Measurements from ENCODE around the gene SOX6. TPM values are rescaled to one million over a fixed set of nuclear protein-coding genes. Genes with fewer than 3 reads are reported as not detected.
"Not testable (repeated sequence)": the region's sequence is repeated elsewhere in the genome, so short reads cannot be mapped to it uniquely, and the experiment has no call there.

Gene SOX6
- total RNA-seq, 1 donor from 2014 or later = 1.4 TPM

GRCh38 chr11:16397390-16397789 lies 41.0 kb upstream of the SOX6 start:
- Mint-ChIP-seq H3K9me3 (ENCODE audit: unreplicated experiment) (no peaks in the 10 kb centered on the region), H3K27me3 (ENCODE audit: unreplicated experiment) (no peaks in the 10 kb centered on the region), H3K36me3 (ENCODE audit: unreplicated experiment) (no peaks in the 10 kb centered on the region), H3K4me3 (ENCODE audit: unreplicated experiment) (no peak overlapping the region), H3K27ac (ENCODE audit: unreplicated experiment) (no peak overlapping the region), H3K4me1 (ENCODE audit: low read depth, unreplicated experiment) (no peaks in the 10 kb centered on the region)
- no peak for TF ChIP-seq CTCF (IDR thresholded peaks at IDR 0.05; ENCODE audit: partially characterized antibody, unreplicated experiment)
- no peak for DNase-seq

GRCh38 chr11:16395601-16396000 lies 39.3 kb upstream of the SOX6 start:
- Mint-ChIP-seq H3K27me3 (ENCODE audit: unreplicated experiment) (no peaks in the 10 kb centered on the region), H3K27ac (ENCODE audit: unreplicated experiment) (no peak overlapping the region), H3K36me3 (ENCODE audit: unreplicated experiment) (no peaks in the 10 kb centered on the region), H3K9me3 (ENCODE audit: unreplicated experiment) (no peaks in the 10 kb centered on the region), H3K4me1 (ENCODE audit: low read depth, unreplicated experiment) (no peaks in the 10 kb centered on the region), H3K4me3 (ENCODE audit: unreplicated experiment) (no peak overlapping the region)
- no peak for TF ChIP-seq CTCF (IDR thresholded peaks at IDR 0.05; ENCODE audit: partially characterized antibody, unreplicated experiment)
- DNase-seq = no peak

- H3K4me1 Mint-ChIP-seq (ENCODE audit: low read depth, unreplicated experiment) = no peaks in the 10 kb centered on the region
- H3K4me3 Mint-ChIP-seq (ENCODE audit: unreplicated experiment) = no peak overlapping the region
- H3K27ac Mint-ChIP-seq (ENCODE audit: unreplicated experiment) = no peak overlapping the region
- no peak for DNase-seq
- no peaks in the 10 kb centered on the region for H3K9me3 Mint-ChIP-seq (ENCODE audit: unreplicated experiment)
- no peak for TF ChIP-seq CTCF (IDR thresholded peaks at IDR 0.05; ENCODE audit: partially characterized antibody, unreplicated experiment)
- H3K27me3 Mint-ChIP-seq (ENCODE audit: unreplicated experiment) = no peaks in the 10 kb centered on the region
- H3K36me3 Mint-ChIP-seq (ENCODE audit: unreplicated experiment) = no peaks in the 10 kb centered on the region
Observed at GRCh38 chr11:16394947-16395346, 38.6 kb upstream of the SOX6 start.

GRCh38 chr11:16393340-16393739 lies 37.0 kb upstream of the SOX6 start:
- H3K4me1 Mint-ChIP-seq (ENCODE audit: low read depth, unreplicated experiment) = no peaks in the 10 kb centered on the region
- H3K27me3 Mint-ChIP-seq (ENCODE audit: unreplicated experiment) = no peaks in the 10 kb centered on the region
- no peak for TF ChIP-seq CTCF (IDR thresholded peaks at IDR 0.05; ENCODE audit: partially characterized antibody, unreplicated experiment)
- H3K4me3 Mint-ChIP-seq (ENCODE audit: unreplicated experiment) = no peak overlapping the region
- H3K36me3 Mint-ChIP-seq (ENCODE audit: unreplicated experiment) = no peaks in the 10 kb centered on the region
- no peak for DNase-seq
- H3K27ac Mint-ChIP-seq (ENCODE audit: unreplicated experiment) = no peak overlapping the region
- H3K9me3 Mint-ChIP-seq (ENCODE audit: unreplicated experiment) = no peaks in the 10 kb centered on the region

GRCh38 chr11:16392616-16393015 lies 36.3 kb upstream of the SOX6 start:
- no peaks in the 10 kb centered on the region for H3K4me1 Mint-ChIP-seq (ENCODE audit: low read depth, unreplicated experiment)
- no peak overlapping the region for H3K27ac Mint-ChIP-seq (ENCODE audit: unreplicated experiment)
- H3K27me3 Mint-ChIP-seq (ENCODE audit: unreplicated experiment) = no peaks in the 10 kb centered on the region
- no peak for DNase-seq
- H3K4me3 Mint-ChIP-seq (ENCODE audit: unreplicated experiment) = no peak overlapping the region
- no peaks in the 10 kb centered on the region for H3K36me3 Mint-ChIP-seq (ENCODE audit: unreplicated experiment)
- no peaks in the 10 kb centered on the region for H3K9me3 Mint-ChIP-seq (ENCODE audit: unreplicated experiment)
- TF ChIP-seq CTCF (IDR thresholded peaks at IDR 0.05; ENCODE audit: partially characterized antibody, unreplicated experiment) = no peak

- not testable (repeated sequence) for H3K4me3 Mint-ChIP-seq (ENCODE audit: unreplicated experiment); H3K27me3 Mint-ChIP-seq (ENCODE audit: unreplicated experiment); H3K9me3 Mint-ChIP-seq (ENCODE audit: unreplicated experiment); H3K27ac Mint-ChIP-seq (ENCODE audit: unreplicated experiment); DNase-seq; H3K4me1 Mint-ChIP-seq (ENCODE audit: low read depth, unreplicated experiment); H3K36me3 Mint-ChIP-seq (ENCODE audit: unreplicated experiment)
Observed at GRCh38 chr11:16390826-16391225, 34.5 kb upstream of the SOX6 start.
